Right ventricle myocardium inferior (tissue), 1 donor: ENCODE results near the gene TMEM233. TPM values are rescaled to one million over a fixed set of nuclear protein-coding genes. Genes with fewer than 3 reads are reported as not detected.

Experiments
- ATAC-seq: fragments of 200-7000 bp; cut with Tn5 transposase; one replicate; pipeline ENCODE4 v1.9.1; 2020; ENCODE audit warnings: mild to moderate bottlenecking, moderate library complexity
- DNase-seq: peaks from one replicate; pipeline ENCODE4 v3.0.0; 2021; ENCODE audit errors: missing footprints
- intact Hi-C: fragments of 100-400 bp; cut with DNase I; formaldehyde crosslinking; loops from one replicate; pipeline ENCODE4 v1.11.0; 2022
- total RNA-seq: library from RNA; stranded (reverse); fragmentation: NEBNext Ultra II Directional; extraction: Animal tissue kit (Norgen Biotek cat#: 25700); gene quantifications from one replicate; pipeline ENCODE4 v1.2.1, GENCODE V29; 2021
- donor health status: DM: no; HTN: yes; CAD: no; lungs with severe emphysema.

Gene TMEM233
- total RNA-seq, 1 donor from 2014 or later: 0.22 TPM

GRCh38 chr12:119671070-119671469, 77.5 kb downstream of the TMEM233 start:
- DNase-seq: no peak
- no peak for ATAC-seq
- intact Hi-C loops: no loop called here

- no peak for DNase-seq
- no peak for ATAC-seq
- intact Hi-C loops: no loop called here
Observed at GRCh38 chr12:119672194-119672593, 78.6 kb downstream of the TMEM233 start.

GRCh38 chr12:119673634-119674033, 80.1 kb downstream of the TMEM233 start:
- DNase-seq: no peak
- ATAC-seq: peak; percentile 21
- intact Hi-C loops: no loop called here

- no peak for ATAC-seq
- intact Hi-C loops: no loop called here
- no peak for DNase-seq
Observed at GRCh38 chr12:119674560-119674959, 81.0 kb downstream of the TMEM233 start.

- intact Hi-C loops: no loop called here
- no peak for ATAC-seq
- DNase-seq: no peak
Observed at GRCh38 chr12:119676022-119676421, 82.4 kb downstream of the TMEM233 start.

GRCh38 chr12:119676573-119676972, 83.0 kb downstream of the TMEM233 start:
- intact Hi-C loops: no loop called here
- no peak for ATAC-seq
- DNase-seq: no peak

GRCh38 chr12:119678459-119678858, 84.9 kb downstream of the TMEM233 start:
- DNase-seq (no peak), ATAC-seq (no peak)
- intact Hi-C loops: no loop called here

- DNase-seq (no peak), ATAC-seq (no peak)
- intact Hi-C loops: no loop called here
Observed at GRCh38 chr12:119679081-119679480, 85.5 kb downstream of the TMEM233 start.

GRCh38 chr12:119679490-119679889, 85.9 kb downstream of the TMEM233 start:
- DNase-seq: no peak
- intact Hi-C loops: no loop called here
- no peak for ATAC-seq

GRCh38 chr12:119681111-119681510, 87.5 kb downstream of the TMEM233 start:
- ATAC-seq (no peak), DNase-seq (no peak)
- intact Hi-C loops: no loop called here

- no peak for DNase-seq
- intact Hi-C loops: no loop called here
- no peak for ATAC-seq
Observed at GRCh38 chr12:119681728-119682638, 88.4 kb downstream of the TMEM233 start.

GRCh38 chr12:119682639-119683252, 89.2 kb downstream of the TMEM233 start:
- ATAC-seq: no peak
- DNase-seq: no peak
- intact Hi-C loops: no loop called here

GRCh38 chr12:119683413-119683812, 89.8 kb downstream of the TMEM233 start:
- DNase-seq (no peak), ATAC-seq (no peak)
- intact Hi-C loops: no loop called here

- no peak for ATAC-seq
- intact Hi-C loops: no loop called here
- no peak for DNase-seq
Observed at GRCh38 chr12:119683816-119684215, 90.2 kb downstream of the TMEM233 start.

- ATAC-seq: no peak
- DNase-seq: no peak
- intact Hi-C loops: no loop called here
Observed at GRCh38 chr12:119684711-119685369, 91.3 kb downstream of the TMEM233 start.

- intact Hi-C loops: no loop called here
- no peak for DNase-seq
- ATAC-seq: no peak
Observed at GRCh38 chr12:119685375-119685774, 91.8 kb downstream of the TMEM233 start.

- intact Hi-C loops: no loop called here
- ATAC-seq: no peak
- no peak for DNase-seq
Observed at GRCh38 chr12:119686355-119686754, 92.8 kb downstream of the TMEM233 start.

GRCh38 chr12:119686776-119687175, 93.2 kb downstream of the TMEM233 start:
- DNase-seq (no peak), ATAC-seq (no peak)
- intact Hi-C loops: no loop called here

GRCh38 chr12:119687406-119687805, 93.8 kb downstream of the TMEM233 start:
- intact Hi-C loops: no loop called here
- no peak for DNase-seq
- ATAC-seq: no peak

- intact Hi-C loops: no loop called here
- ATAC-seq: no peak
- no peak for DNase-seq
Observed at GRCh38 chr12:119687879-119688278, 94.3 kb downstream of the TMEM233 start.
